ENCODE data around the gene PCCA. TPM values are rescaled to one million over a fixed set of nuclear protein-coding genes. Genes with fewer than 3 reads are reported as not detected.

Gene PCCA

Small RNAs within 50 kb of the gene (small RNA-seq; reads per million reads assigned to genes)
- not detected for gene AL356575.1 (ENCODE audit: insufficient read depth)

All from mesendoderm (in vitro differentiated cells).